NK-92 (cell line): ENCODE measurements around the gene SPATC1L.

ENCODE experiments used
- DNase-seq: peaks from one replicate; lab custom pipeline; 2025; ENCODE audit not compliant: unreplicated experiment; lab: John Stamatoyannopoulos, UW

The SPATC1L gene

GRCh38 chr21:46137908-46138307 lies 46.4 kb downstream of the SPATC1L start:
- DNase-seq, result no peak

- DNase-seq, result no peak
Observed at GRCh38 chr21:46136739-46137349, 47.4 kb downstream of the SPATC1L start.

GRCh38 chr21:46135782-46136395 lies 48.4 kb downstream of the SPATC1L start:
- DNase-seq, result no peak

GRCh38 chr21:46131838-46132651 lies 52.2 kb downstream of the SPATC1L start:
- no peak for DNase-seq

- DNase-seq, result no peak
Observed at GRCh38 chr21:46131588-46131837, 52.7 kb downstream of the SPATC1L start.

GRCh38 chr21:46130831-46131587 lies 53.2 kb downstream of the SPATC1L start:
- no peak for DNase-seq

GRCh38 chr21:46129846-46130651 lies 54.2 kb downstream of the SPATC1L start:
- no peak for DNase-seq

GRCh38 chr21:46128933-46129571 lies 55.2 kb downstream of the SPATC1L start:
- no peak for DNase-seq

- no peak for DNase-seq
Observed at GRCh38 chr21:46128106-46128932, 55.9 kb downstream of the SPATC1L start.

GRCh38 chr21:46127239-46128105 lies 56.8 kb downstream of the SPATC1L start:
- DNase-seq, result no peak

GRCh38 chr21:46126309-46127238 lies 57.7 kb downstream of the SPATC1L start:
- no peak for DNase-seq

- DNase-seq, result no peak
Observed at GRCh38 chr21:46125846-46126301, 58.4 kb downstream of the SPATC1L start.

GRCh38 chr21:46124926-46125845 lies 59.1 kb downstream of the SPATC1L start:
- DNase-seq, result no peak

- DNase-seq, result no peak
Observed at GRCh38 chr21:46124083-46124925, 60.0 kb downstream of the SPATC1L start.
